DND-41 (cell line): Measurements from ENCODE around the gene OBI1.

Source experiments
- ATAC-seq: fragments of 200-7000 bp; cut with Tn5 transposase; 3 replicates; pipeline ENCODE4 v1.9.1; 2021; ENCODE audit warnings: low read depth; ENCODE audit not compliant: insufficient read depth
- DNase-seq: peaks from one replicate; pipeline ENCODE4 v3.0.0-alpha.2; 2020
- H2AFZ ChIP-seq: 2 replicates; pipeline ENCODE4 v1.6.0; 2012; ENCODE audit warnings: low read depth, low read length
- H3K27ac ChIP-seq: 2 replicates; pipeline ENCODE4 v1.5.1; 2012; ENCODE audit warnings: low read length, inconsistent platforms
- H3K27me3 ChIP-seq: fragments of 200-600 bp; sonication (generic); 2 replicates; pipeline ENCODE4 v1.6.0; 2012; ENCODE audit warnings: low read length, mild to moderate bottlenecking, inconsistent platforms; ENCODE audit not compliant: insufficient read depth, poor library complexity
- H3K36me3 ChIP-seq: 2 replicates; pipeline ENCODE4 v1.5.1; 2012; ENCODE audit warnings: low read length, inconsistent platforms; ENCODE audit not compliant: insufficient read depth
- H3K4me1 ChIP-seq: 2 replicates; pipeline ENCODE4 v1.5.1; 2012; ENCODE audit warnings: mild to moderate bottlenecking, low read length; ENCODE audit not compliant: insufficient read depth
- H3K4me2 ChIP-seq: 2 replicates; pipeline ENCODE4 v1.6.0; 2012; ENCODE audit warnings: mild to moderate bottlenecking, moderate library complexity, low read length, inconsistent platforms; ENCODE audit not compliant: insufficient read depth
- H3K4me3 ChIP-seq, 2 experiments: fragments of 200-600 bp in 1 of 2; shearing (Covaris generic) in 1 of 2; 2 replicates each; pipeline ENCODE4 v1.5.1; 2012 to 2016; ENCODE audit warnings: inconsistent platforms in 2 of 2, low read length in 2 of 2, mild to moderate bottlenecking in 2 of 2, low read depth in 1 of 2, moderate library complexity in 1 of 2
- H3K79me2 ChIP-seq: 2 replicates; pipeline ENCODE4 v1.6.0; 2012; ENCODE audit warnings: low read length, inconsistent platforms; ENCODE audit not compliant: insufficient read depth
- H3K9ac ChIP-seq: 2 replicates; pipeline ENCODE4 v1.6.0; 2012; ENCODE audit warnings: low read depth, mild to moderate bottlenecking, inconsistent platforms, low read length, moderate library complexity
- H3K9me3 ChIP-seq: 2 replicates; pipeline ENCODE4 v1.5.1; 2012; ENCODE audit warnings: low read length, moderate library complexity, mild to moderate bottlenecking, inconsistent platforms; ENCODE audit not compliant: insufficient read depth, severe bottlenecking
- H4K20me1 ChIP-seq: 2 replicates; pipeline ENCODE4 v1.6.0; 2012; ENCODE audit warnings: low read length; ENCODE audit not compliant: insufficient read depth
- EZH2 ChIP-seq: IDR thresholded peaks from 3 replicates; pipeline ENCODE4 v1.6.1; 2012; ENCODE audit warnings: borderline replicate concordance, low read depth, mild to moderate bottlenecking, moderate library complexity, low read length, inconsistent platforms; ENCODE audit not compliant: severe bottlenecking
- TF ChIP-seq, protein P1 (sequence below): IDR thresholded peaks from 2 replicates; pipeline ENCODE4 v1.5.1; 2012; ENCODE audit warnings: borderline replicate concordance, low read length, moderate library complexity, mild to moderate bottlenecking; ENCODE audit not compliant: poor library complexity, severe bottlenecking; ENCODE audit errors: extremely low read depth

OBI1 gene

DNA sequence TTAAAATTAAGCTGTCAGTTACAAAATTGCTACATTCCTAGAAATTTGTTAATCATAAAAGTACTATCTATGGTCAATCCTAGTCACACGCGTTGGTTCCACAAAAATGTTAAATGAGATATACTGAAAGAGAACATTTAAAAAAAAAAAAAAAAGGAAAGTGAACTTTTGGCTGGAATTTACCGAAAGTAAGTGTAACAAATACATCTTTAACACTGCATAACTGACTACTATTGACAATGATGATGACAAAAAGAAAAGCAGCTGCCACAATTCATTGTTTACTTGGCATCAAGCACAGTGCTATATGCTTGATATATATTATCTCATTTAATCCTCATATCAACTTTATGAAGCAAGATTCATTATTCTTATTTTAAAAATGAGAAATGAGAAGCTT, 35.8 kb downstream of the OBI1 start:
- TF ChIP-seq, protein P1, sequence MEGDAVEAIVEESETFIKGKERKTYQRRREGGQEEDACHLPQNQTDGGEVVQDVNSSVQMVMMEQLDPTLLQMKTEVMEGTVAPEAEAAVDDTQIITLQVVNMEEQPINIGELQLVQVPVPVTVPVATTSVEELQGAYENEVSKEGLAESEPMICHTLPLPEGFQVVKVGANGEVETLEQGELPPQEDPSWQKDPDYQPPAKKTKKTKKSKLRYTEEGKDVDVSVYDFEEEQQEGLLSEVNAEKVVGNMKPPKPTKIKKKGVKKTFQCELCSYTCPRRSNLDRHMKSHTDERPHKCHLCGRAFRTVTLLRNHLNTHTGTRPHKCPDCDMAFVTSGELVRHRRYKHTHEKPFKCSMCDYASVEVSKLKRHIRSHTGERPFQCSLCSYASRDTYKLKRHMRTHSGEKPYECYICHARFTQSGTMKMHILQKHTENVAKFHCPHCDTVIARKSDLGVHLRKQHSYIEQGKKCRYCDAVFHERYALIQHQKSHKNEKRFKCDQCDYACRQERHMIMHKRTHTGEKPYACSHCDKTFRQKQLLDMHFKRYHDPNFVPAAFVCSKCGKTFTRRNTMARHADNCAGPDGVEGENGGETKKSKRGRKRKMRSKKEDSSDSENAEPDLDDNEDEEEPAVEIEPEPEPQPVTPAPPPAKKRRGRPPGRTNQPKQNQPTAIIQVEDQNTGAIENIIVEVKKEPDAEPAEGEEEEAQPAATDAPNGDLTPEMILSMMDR = no peak
- no peak for TF ChIP-seq EZH2
- Histone ChIP-seq H3K27me3 (no peaks in the 10 kb centered on the region), H3K9me3 (no peaks in the 10 kb centered on the region), H3K4me1 (no peaks in the 10 kb centered on the region), H4K20me1 (peaks cover 27% of the 10 kb centered on the region; the same call in 1 of the 2 replicates), H3K9ac (no peak overlapping the region), H3K27ac (no peak overlapping the region), H3K36me3 (peaks cover 55% of the 10 kb centered on the region), H3K4me3 (no peak overlapping the region), H3K79me2 (no peaks in the 10 kb centered on the region; the same call in 1 of the 2 replicates), H2AFZ (no peak overlapping the region), H3K4me2 (no peak overlapping the region)
- ATAC-seq (no peak), DNase-seq (no peak)

DNA sequence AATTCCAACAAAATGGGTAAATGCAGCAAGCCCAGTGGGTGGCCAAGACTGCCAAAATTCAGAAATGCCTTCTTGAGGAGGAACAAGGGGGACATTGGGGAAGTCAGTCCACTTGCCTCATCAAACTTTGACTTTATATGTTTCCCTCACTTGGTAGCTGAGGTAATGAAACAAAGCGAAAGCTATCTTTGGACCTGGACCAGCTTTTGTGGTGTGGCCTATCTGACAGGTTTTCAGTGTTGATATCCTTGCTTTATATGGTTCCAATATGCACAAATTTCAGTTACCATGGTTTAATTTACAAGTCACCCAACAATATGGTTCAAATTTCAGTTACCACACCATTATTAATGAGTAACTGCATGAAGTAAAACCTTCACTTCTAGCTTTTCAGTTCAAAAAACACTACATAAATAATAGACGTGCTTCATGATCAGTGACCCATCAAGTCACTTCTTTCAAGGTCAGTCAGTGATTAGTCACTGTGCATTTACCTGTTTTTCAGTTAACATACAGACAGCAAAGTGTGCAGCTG, 38.0 kb downstream of the OBI1 start:
- Histone ChIP-seq H3K36me3 (peaks cover 61% of the 10 kb centered on the region), H4K20me1 (peaks cover 32% of the 10 kb centered on the region; the same call in 1 of the 2 replicates)
- no peak for ATAC-seq

DNA sequence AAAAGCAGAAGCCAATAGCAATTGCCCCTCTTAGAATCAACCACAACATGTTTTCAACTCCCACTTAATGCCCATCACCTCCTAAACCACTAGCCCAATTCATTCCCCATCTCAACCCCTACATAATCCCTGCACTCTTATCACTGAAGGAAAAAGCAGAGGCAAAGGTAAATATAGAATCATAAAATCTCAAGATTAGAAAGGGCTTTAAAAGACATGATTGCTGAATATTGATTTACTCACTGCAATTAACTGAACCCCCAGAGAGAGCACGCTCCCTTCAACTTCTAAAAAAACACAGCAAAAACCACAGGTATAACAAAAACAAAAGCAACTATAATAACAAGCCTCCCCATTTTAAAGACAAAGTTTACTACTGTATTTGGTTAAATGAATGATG, 40.5 kb downstream of the OBI1 start:
- no peaks in the 10 kb centered on the region for H3K4me1 ChIP-seq
- H3K36me3 ChIP-seq = peaks cover 54% of the 10 kb centered on the region
- H3K9ac ChIP-seq = no peak overlapping the region
- H3K27ac ChIP-seq = no peak overlapping the region
- H3K9me3 ChIP-seq = no peaks in the 10 kb centered on the region
- TF ChIP-seq, protein P1 = no peak
- TF ChIP-seq EZH2 = no peak
- H3K4me2 ChIP-seq = no peak overlapping the region
- no peak overlapping the region for H3K4me3 ChIP-seq
- DNase-seq = no peak
- H4K20me1 ChIP-seq = peaks cover 31% of the 10 kb centered on the region; the same call in 1 of the 2 replicates
- H2AFZ ChIP-seq = no peak overlapping the region
- ATAC-seq = no peak
- H3K27me3 ChIP-seq = no peaks in the 10 kb centered on the region
- H3K79me2 ChIP-seq = no peaks in the 10 kb centered on the region; the same call in 1 of the 2 replicates

More for the DNA sequence above, 38.0 kb downstream of the OBI1 start:
- DNase-seq = no peak
- H3K4me1 ChIP-seq = no peaks in the 10 kb centered on the region
- H3K9ac ChIP-seq = no peak overlapping the region
- no peak overlapping the region for H3K27ac ChIP-seq
- H2AFZ ChIP-seq = no peak overlapping the region
- TF ChIP-seq, protein P1 = no peak
- no peak for TF ChIP-seq EZH2
- H3K4me2 ChIP-seq = no peak overlapping the region
- no peaks in the 10 kb centered on the region; the same call in 1 of the 2 replicates for H3K79me2 ChIP-seq
- no peaks in the 10 kb centered on the region for H3K9me3 ChIP-seq
- no peak overlapping the region for H3K4me3 ChIP-seq
- H3K27me3 ChIP-seq = no peaks in the 10 kb centered on the region

DNA sequence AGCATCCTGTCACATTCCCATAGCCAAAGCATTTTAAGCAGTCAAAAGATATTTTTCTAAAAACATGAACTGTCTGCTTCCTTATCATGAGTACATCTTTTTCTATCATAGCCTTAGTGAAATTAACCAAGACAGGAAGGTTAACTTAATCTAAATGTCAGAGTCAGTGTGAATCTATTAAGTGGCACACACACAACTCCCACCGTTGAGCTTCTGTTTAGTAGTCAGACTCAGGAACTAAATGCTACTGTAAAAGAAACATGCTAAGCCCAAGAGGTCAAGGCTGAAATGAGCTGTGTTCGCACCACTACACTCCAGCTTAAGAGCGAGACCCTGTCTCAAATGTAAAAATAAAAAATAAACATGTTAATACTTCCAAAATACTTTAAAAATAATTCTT, 47.9 kb downstream of the OBI1 start:
- Histone ChIP-seq H3K36me3 (peaks cover 12% of the 10 kb centered on the region), H2AFZ (no peak overlapping the region), H3K4me3 (no peak overlapping the region), H3K27me3 (no peaks in the 10 kb centered on the region), H3K9me3 (no peaks in the 10 kb centered on the region), H3K27ac (no peak overlapping the region), H3K4me2 (no peak overlapping the region), H4K20me1 (peaks cover 22% of the 10 kb centered on the region), H3K4me1 (peaks cover 9% of the 10 kb centered on the region), H3K79me2 (no peaks in the 10 kb centered on the region), H3K9ac (no peak overlapping the region)
- ATAC-seq (0 out of 3 replicates have a peak, but pooled peaks have one; percentile 27), DNase-seq (no peak)
- TF ChIP-seq, protein P1 = no peak
- no peak for TF ChIP-seq EZH2
